SK-N-SH (cell line): ENCODE measurements around the gene SLC25A18. TPM values are rescaled to one million over a fixed set of nuclear protein-coding genes. Genes with fewer than 3 reads are reported as not detected.

Source experiments
- CTCF ChIA-PET: fragments of 300-600, 350-600 bp; formaldehyde crosslinking; extraction: SDS; loops from one replicate; lab custom pipeline; 2021; lab: Yijun Ruan, JAX
- POLR2A ChIA-PET: fragments of 350-600 bp; sonication (Branson Sonifier 250); formaldehyde crosslinking; extraction: SDS; loops from one replicate; lab custom pipeline; 2020; ENCODE audit warnings: antibody characterized with exemption, inconsistent platforms; lab: Yijun Ruan, JAX
- DNase-seq: peaks from one replicate; pipeline ENCODE4 v3.0.0; 2012
- H2AFZ ChIP-seq: fragments of 200-600 bp; sonication (generic); 2 replicates; pipeline ENCODE4 v1.8.1; 2016; ENCODE audit warnings: antibody characterized with exemption, mild to moderate bottlenecking, low read depth
- H3F3A ChIP-seq: fragments of 200-600 bp; sonication (generic); replicated peaks from 2 replicates; pipeline ENCODE3; 2016; ENCODE audit warnings: antibody characterized with exemption, mild to moderate bottlenecking; ENCODE audit not compliant: insufficient read depth
- H3K27ac ChIP-seq, 2 experiments: fragments of 200-500 bp in 1 of 2; fragments of 200-600 bp in 1 of 2; sonication (Bioruptor generic) in 1 of 2; sonication (generic), shearing (Covaris generic) in 1 of 2; 2 replicates each; pipeline versions ENCODE4 v1.5.1 to v1.6.1; 2014 to 2016; ENCODE audit warnings: low read depth in 2 of 2, inconsistent platforms in 1 of 2, low read length in 1 of 2, mild to moderate bottlenecking in 1 of 2, mixed read lengths in 1 of 2
- H3K27me3 ChIP-seq: fragments of 200-600 bp; sonication (generic), shearing (Covaris generic); 2 replicates; pipeline ENCODE4 v1.6.1; 2016; ENCODE audit warnings: mixed run types; ENCODE audit not compliant: insufficient read depth
- H3K36me3 ChIP-seq, 2 experiments: fragments of 200-500 bp in 1 of 2; fragments of 200-600 bp in 1 of 2; sonication (Bioruptor generic) in 1 of 2; sonication (generic) in 1 of 2; replicated peaks in 1 of 2; 2 replicates each; pipeline versions ENCODE3 to v1.5.1; 2014 to 2016; ENCODE audit warnings: low read length in 1 of 2, mild to moderate bottlenecking in 1 of 2; ENCODE audit not compliant: insufficient read depth in 2 of 2, control insufficient read depth in 1 of 2
- H3K4me1 ChIP-seq, 2 experiments: fragments of 200-500 bp in 1 of 2; fragments of 200-600 bp in 1 of 2; sonication (Bioruptor generic) in 1 of 2; sonication (generic), shearing (Covaris generic) in 1 of 2; 2 replicates each; pipeline versions ENCODE4 v1.5.1 to v1.6.1; 2014 to 2016; ENCODE audit warnings: low read depth in 1 of 2, low read length in 1 of 2, mixed run types in 1 of 2; ENCODE audit not compliant: insufficient read depth in 2 of 2, control insufficient read depth in 1 of 2
- H3K4me2 ChIP-seq: fragments of 200-600 bp; sonication (generic), shearing (Covaris generic); 2 replicates; pipeline ENCODE4 v1.6.1; 2017; ENCODE audit warnings: mixed run types
- H3K4me3 ChIP-seq, 2 experiments: fragments of 200-500 bp in 1 of 2; fragments of 200-600 bp in 1 of 2; sonication (Bioruptor generic) in 1 of 2; sonication (generic), shearing (Covaris generic) in 1 of 2; 2 replicates each; pipeline versions ENCODE4 v1.5.1 to v1.8.1; 2014 to 2016; ENCODE audit warnings: low read depth in 2 of 2, inconsistent platforms in 1 of 2, low read length in 1 of 2, mild to moderate bottlenecking in 1 of 2, mixed read lengths in 1 of 2, moderate library complexity in 1 of 2
- H3K79me2 ChIP-seq: fragments of 200-600 bp; sonication (generic); 2 replicates; pipeline ENCODE4 v1.8.1; 2017; ENCODE audit warnings: mild to moderate bottlenecking; ENCODE audit not compliant: insufficient read depth
- H3K9ac ChIP-seq: fragments of 200-600 bp; sonication (generic); 2 replicates; pipeline ENCODE4 v1.6.1; 2017; ENCODE audit warnings: mixed run types
- H3K9me2 ChIP-seq: fragments of 200-600 bp; sonication (generic); 2 replicates; pipeline ENCODE4 v1.6.1; 2017; ENCODE audit warnings: mixed run types
- H3K9me3 ChIP-seq: fragments of 200-600 bp; sonication (generic); 2 replicates; pipeline ENCODE4 v1.6.1; 2017; ENCODE audit warnings: mixed run types, mild to moderate bottlenecking, moderate library complexity
- H4K20me1 ChIP-seq: fragments of 200-600 bp; sonication (generic); 2 replicates; pipeline ENCODE4 v1.6.1; 2017; ENCODE audit warnings: mild to moderate bottlenecking, mixed run types; ENCODE audit not compliant: insufficient read depth
- CHD2 ChIP-seq: fragments of 150-350 bp; IDR thresholded peaks from 2 replicates; pipeline ENCODE4 v1.6.1; 2018; ENCODE audit warnings: low read length; ENCODE audit not compliant: partially characterized antibody
- ELF1 ChIP-seq: IDR thresholded peaks from 2 replicates; pipeline ENCODE4 v1.4.0; 2012
- EP300 ChIP-seq, 2 experiments: IDR thresholded peaks; 2 replicates each; pipeline versions ENCODE4 v1.4.0 to v1.6.1; 2012; ENCODE audit warnings: borderline replicate concordance in 1 of 2, low read depth in 1 of 2, low read length in 1 of 2
- EZH2phosphoT487 ChIP-seq: fragments of 200-600 bp; sonication (generic); IDR thresholded peaks from 2 replicates; pipeline ENCODE4 v1.6.1; 2017; ENCODE audit warnings: low read depth, mixed run types, mild to moderate bottlenecking, antibody characterized with exemption, moderate library complexity, borderline replicate concordance
- FOSL2 ChIP-seq: IDR thresholded peaks from 2 replicates; pipeline ENCODE4 v1.4.0; 2012; ENCODE audit warnings: low read depth, mild to moderate bottlenecking, moderate library complexity, borderline replicate concordance
- FOXJ3 ChIP-seq: sonication (generic); formaldehyde crosslinking; IDR thresholded peaks from 2 replicates; pipeline ENCODE4 v1.5.1; 2020; ENCODE audit warnings: mild to moderate bottlenecking, missing genetic modification reagents
- MEF2A ChIP-seq: IDR thresholded peaks from 2 replicates; pipeline ENCODE4 v1.4.0; 2012; ENCODE audit warnings: low read depth, borderline replicate concordance
- MXI1 ChIP-seq: IDR thresholded peaks from 2 replicates; pipeline ENCODE4 v1.6.1; 2012; ENCODE audit warnings: mild to moderate bottlenecking, low read depth, low read length, improper control_type of control experiment
- NRF1 ChIP-seq: IDR thresholded peaks from 2 replicates; pipeline ENCODE4 v1.6.1; 2012; ENCODE audit warnings: low read depth, mild to moderate bottlenecking, low read length
- POLR2AphosphoS5 ChIP-seq: IDR thresholded peaks from 2 replicates; pipeline ENCODE4 v1.6.1; 2012; ENCODE audit warnings: low read depth, low read length
- RFX5 ChIP-seq: IDR thresholded peaks from 2 replicates; pipeline ENCODE4 v1.6.1; 2012; ENCODE audit warnings: mild to moderate bottlenecking, improper control_type of control experiment, low read length
- SIN3A ChIP-seq: IDR thresholded peaks from 2 replicates; pipeline ENCODE4 v1.6.1; 2012; ENCODE audit warnings: low read depth, mild to moderate bottlenecking, low read length, moderate library complexity, borderline replicate concordance
- WGBS: methylation state at CpG from one replicate; pipeline ENCODE4 v1.1.6; 2017; ENCODE audit warnings: low lambda C conversion rate; 5-methylcytosine and 5-hydroxymethylcytosine counted together
- polyA plus RNA-seq, 3 experiments: library from polyadenylated mRNA; depleted of rRNA; stranded (reverse); fragments of >200 nt; gene quantifications; 2 replicates each; pipeline ENCODE4 v1.2.3, GENCODE V29; 2012
- TF ChIP-seq, protein P1 (sequence below): IDR thresholded peaks from 2 replicates; pipeline ENCODE4; 2012
- TF ChIP-seq, protein P2 (sequence below): IDR thresholded peaks from 2 replicates; pipeline ENCODE4 v1.4.0; 2012; ENCODE audit warnings: low read depth, borderline replicate concordance
- TF ChIP-seq, protein P3 (sequence below): fragments of 200-600 bp; sonication (generic); IDR thresholded peaks from 2 replicates; pipeline ENCODE4 v1.6.1; 2017; ENCODE audit warnings: antibody characterized with exemption, mild to moderate bottlenecking, moderate library complexity
- TF ChIP-seq, protein P4 (sequence below): fragments of 150-350 bp; IDR thresholded peaks from 2 replicates; pipeline ENCODE4 v1.6.1; 2016; ENCODE audit warnings: mild to moderate bottlenecking, low read depth, low read length
- TF ChIP-seq, protein P5 (sequence below): IDR thresholded peaks from 2 replicates; pipeline ENCODE4 v1.6.1; 2012; ENCODE audit warnings: mild to moderate bottlenecking, low read depth, low read length, moderate library complexity

The SLC25A18 gene
- polyA plus RNA-seq, 1 of the 3 experiments (the other 2 are of a cell fraction), result 0.02 TPM

DNA sequence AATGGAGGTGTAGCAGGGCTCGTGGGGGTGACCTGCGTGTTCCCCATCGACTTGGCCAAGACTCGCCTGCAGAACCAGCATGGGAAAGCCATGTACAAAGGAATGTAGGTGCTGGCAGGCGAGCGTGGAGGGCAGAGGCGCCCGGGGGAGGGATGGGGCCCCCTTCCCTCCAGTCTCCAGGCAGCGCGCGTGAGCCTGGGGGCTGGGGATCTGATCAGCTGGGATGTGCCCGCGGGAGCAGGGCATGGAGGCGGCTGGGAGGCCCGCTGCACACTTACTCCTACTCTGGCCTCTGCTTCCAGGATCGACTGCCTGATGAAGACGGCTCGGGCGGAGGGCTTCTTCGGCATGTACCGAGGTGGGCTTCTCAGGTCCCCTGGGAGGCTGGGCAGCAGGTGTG is 17.8 kb downstream of the SLC25A18 start:
- POLR2A ChIA-PET, result no interaction called here
- Histone ChIP-seq H4K20me1 (no peaks in the 10 kb centered on the region), H3K4me2 (no peak overlapping the region), H3K27me3 (no peaks in the 10 kb centered on the region), H3K36me3 (no peaks in the 10 kb centered on the region), H3K9me2 (no peaks in the 10 kb centered on the region), H2AFZ (no peak overlapping the region), H3K9ac (no peak overlapping the region), H3K27ac (no peak overlapping the region), H3K4me3 (no peak overlapping the region), H3K79me2 (no peaks in the 10 kb centered on the region), H3K9me3 (no peaks in the 10 kb centered on the region), H3F3A (no peaks in the 10 kb centered on the region), H3K4me1 (no peaks in the 10 kb centered on the region)
- no peak for DNase-seq
- TF ChIP-seq, protein P1, sequence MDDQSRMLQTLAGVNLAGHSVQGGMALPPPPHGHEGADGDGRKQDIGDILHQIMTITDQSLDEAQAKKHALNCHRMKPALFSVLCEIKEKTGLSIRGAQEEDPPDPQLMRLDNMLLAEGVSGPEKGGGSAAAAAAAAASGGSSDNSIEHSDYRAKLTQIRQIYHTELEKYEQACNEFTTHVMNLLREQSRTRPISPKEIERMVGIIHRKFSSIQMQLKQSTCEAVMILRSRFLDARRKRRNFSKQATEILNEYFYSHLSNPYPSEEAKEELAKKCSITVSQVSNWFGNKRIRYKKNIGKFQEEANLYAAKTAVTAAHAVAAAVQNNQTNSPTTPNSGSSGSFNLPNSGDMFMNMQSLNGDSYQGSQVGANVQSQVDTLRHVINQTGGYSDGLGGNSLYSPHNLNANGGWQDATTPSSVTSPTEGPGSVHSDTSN, result no peak
- TF ChIP-seq SIN3A (no peak), EP300 (IDR thresholded peaks at IDR 0.05; ENCODE audit: borderline replicate concordance in 1 of 2, low read depth in 1 of 2, low read length in 1 of 2) (no peak), CHD2 (no peak), MEF2A (no peak), EZH2phosphoT487 (no peak), MXI1 (no peak), FOXJ3 (CRISPR knock-in tag) (no peak), ELF1 (no peak), FOSL2 (no peak), RFX5 (no peak), POLR2AphosphoS5 (no peak), NRF1 (no peak)
- TF ChIP-seq, protein P2, sequence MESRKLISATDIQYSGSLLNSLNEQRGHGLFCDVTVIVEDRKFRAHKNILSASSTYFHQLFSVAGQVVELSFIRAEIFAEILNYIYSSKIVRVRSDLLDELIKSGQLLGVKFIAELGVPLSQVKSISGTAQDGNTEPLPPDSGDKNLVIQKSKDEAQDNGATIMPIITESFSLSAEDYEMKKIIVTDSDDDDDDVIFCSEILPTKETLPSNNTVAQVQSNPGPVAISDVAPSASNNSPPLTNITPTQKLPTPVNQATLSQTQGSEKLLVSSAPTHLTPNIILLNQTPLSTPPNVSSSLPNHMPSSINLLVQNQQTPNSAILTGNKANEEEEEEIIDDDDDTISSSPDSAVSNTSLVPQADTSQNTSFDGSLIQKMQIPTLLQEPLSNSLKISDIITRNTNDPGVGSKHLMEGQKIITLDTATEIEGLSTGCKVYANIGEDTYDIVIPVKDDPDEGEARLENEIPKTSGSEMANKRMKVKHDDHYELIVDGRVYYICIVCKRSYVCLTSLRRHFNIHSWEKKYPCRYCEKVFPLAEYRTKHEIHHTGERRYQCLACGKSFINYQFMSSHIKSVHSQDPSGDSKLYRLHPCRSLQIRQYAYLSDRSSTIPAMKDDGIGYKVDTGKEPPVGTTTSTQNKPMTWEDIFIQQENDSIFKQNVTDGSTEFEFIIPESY, result no peak
- TF ChIP-seq, protein P3, sequence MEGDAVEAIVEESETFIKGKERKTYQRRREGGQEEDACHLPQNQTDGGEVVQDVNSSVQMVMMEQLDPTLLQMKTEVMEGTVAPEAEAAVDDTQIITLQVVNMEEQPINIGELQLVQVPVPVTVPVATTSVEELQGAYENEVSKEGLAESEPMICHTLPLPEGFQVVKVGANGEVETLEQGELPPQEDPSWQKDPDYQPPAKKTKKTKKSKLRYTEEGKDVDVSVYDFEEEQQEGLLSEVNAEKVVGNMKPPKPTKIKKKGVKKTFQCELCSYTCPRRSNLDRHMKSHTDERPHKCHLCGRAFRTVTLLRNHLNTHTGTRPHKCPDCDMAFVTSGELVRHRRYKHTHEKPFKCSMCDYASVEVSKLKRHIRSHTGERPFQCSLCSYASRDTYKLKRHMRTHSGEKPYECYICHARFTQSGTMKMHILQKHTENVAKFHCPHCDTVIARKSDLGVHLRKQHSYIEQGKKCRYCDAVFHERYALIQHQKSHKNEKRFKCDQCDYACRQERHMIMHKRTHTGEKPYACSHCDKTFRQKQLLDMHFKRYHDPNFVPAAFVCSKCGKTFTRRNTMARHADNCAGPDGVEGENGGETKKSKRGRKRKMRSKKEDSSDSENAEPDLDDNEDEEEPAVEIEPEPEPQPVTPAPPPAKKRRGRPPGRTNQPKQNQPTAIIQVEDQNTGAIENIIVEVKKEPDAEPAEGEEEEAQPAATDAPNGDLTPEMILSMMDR, result no peak
- TF ChIP-seq, protein P4, sequence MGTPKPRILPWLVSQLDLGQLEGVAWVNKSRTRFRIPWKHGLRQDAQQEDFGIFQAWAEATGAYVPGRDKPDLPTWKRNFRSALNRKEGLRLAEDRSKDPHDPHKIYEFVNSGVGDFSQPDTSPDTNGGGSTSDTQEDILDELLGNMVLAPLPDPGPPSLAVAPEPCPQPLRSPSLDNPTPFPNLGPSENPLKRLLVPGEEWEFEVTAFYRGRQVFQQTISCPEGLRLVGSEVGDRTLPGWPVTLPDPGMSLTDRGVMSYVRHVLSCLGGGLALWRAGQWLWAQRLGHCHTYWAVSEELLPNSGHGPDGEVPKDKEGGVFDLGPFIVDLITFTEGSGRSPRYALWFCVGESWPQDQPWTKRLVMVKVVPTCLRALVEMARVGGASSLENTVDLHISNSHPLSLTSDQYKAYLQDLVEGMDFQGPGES, result no peak
- TF ChIP-seq, protein P5, sequence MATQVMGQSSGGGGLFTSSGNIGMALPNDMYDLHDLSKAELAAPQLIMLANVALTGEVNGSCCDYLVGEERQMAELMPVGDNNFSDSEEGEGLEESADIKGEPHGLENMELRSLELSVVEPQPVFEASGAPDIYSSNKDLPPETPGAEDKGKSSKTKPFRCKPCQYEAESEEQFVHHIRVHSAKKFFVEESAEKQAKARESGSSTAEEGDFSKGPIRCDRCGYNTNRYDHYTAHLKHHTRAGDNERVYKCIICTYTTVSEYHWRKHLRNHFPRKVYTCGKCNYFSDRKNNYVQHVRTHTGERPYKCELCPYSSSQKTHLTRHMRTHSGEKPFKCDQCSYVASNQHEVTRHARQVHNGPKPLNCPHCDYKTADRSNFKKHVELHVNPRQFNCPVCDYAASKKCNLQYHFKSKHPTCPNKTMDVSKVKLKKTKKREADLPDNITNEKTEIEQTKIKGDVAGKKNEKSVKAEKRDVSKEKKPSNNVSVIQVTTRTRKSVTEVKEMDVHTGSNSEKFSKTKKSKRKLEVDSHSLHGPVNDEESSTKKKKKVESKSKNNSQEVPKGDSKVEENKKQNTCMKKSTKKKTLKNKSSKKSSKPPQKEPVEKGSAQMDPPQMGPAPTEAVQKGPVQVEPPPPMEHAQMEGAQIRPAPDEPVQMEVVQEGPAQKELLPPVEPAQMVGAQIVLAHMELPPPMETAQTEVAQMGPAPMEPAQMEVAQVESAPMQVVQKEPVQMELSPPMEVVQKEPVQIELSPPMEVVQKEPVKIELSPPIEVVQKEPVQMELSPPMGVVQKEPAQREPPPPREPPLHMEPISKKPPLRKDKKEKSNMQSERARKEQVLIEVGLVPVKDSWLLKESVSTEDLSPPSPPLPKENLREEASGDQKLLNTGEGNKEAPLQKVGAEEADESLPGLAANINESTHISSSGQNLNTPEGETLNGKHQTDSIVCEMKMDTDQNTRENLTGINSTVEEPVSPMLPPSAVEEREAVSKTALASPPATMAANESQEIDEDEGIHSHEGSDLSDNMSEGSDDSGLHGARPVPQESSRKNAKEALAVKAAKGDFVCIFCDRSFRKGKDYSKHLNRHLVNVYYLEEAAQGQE, result no peak
- 75% methylated on average over 10 of the region's 21 CpGs for WGBS
- CTCF ChIA-PET, result no interaction called here
